Measurements from ENCODE around the gene ITPKC.

DNA sequence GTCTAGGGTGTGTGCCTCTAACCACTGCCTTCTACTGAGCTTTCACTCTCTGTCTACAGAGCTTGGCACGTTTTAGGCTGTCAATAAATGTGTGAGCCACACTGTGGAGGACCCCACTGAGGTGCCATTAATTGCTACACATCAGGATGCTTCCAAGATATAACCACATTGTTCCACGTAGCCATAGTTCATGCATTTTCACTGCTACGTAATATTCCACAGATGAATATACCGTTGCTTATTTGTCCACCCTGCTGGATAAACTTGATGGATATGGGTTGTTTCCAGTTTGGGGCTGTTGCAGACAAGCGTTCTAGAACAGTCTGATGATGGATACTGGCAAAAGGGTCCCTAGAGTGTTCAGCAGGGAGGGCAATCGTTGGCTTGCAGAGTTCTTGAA is 15.2 kb upstream of the ITPKC start:
- TF ChIP-seq CTCF (IDR thresholded peaks at IDR 0.05; ENCODE audit: low read depth, low read length) (no peak), POLR2A (IDR thresholded peaks at IDR 0.05; ENCODE audit: extremely low read depth, insufficient read length) (no peak), MAX (IDR thresholded peaks at IDR 0.05; ENCODE audit: low read depth, low read length) (no peak)
